Peyer's patch (tissue), 4 donors: ENCODE results near the gene AKAP13. TPM values are rescaled to one million over a fixed set of nuclear protein-coding genes. Genes with fewer than 3 reads are reported as not detected.

Experiments
- DNase-seq, 3 donors: peaks; one replicate each; pipeline ENCODE4 v3.0.0-alpha.2; 2017 to 2019
- H3K27ac ChIP-seq, 4 donors: fragments of 200-600 bp; sonication (generic); one replicate each; pipeline ENCODE4 v1.5.1; 2016 to 2019
- H3K27me3 ChIP-seq, 2 donors: fragments of 200-600 bp; sonication (generic); one replicate each; pipeline ENCODE4 v1.5.1; 2019
- H3K36me3 ChIP-seq, 3 donors: fragments of 200-600 bp; sonication (generic); one replicate each; pipeline ENCODE4 v1.5.1; 2016 to 2019
- H3K4me1 ChIP-seq, 4 donors: fragments of 200-600 bp; sonication (generic); one replicate each; pipeline ENCODE4 v1.5.1; 2016 to 2019
- H3K4me3 ChIP-seq, 4 donors: fragments of 200-600 bp; sonication (generic); 1 replicate in 3 of 4; 2 replicates in 1 of 4; pipeline ENCODE4 v1.5.1; 2016 to 2019; ENCODE audit warnings: mild to moderate bottlenecking in 1 of 4
- H3K9me3 ChIP-seq, 4 donors: fragments of 200-600 bp; sonication (generic); one replicate each; pipeline ENCODE4 v1.5.1; 2016 to 2019; ENCODE audit warnings: mild to moderate bottlenecking in 1 of 4
- CTCF ChIP-seq, 6 experiments: fragments of 450-650 bp in 4 of 6; fragments of 200-600 bp in 2 of 6; sonication (generic) in 1 of 6; IDR thresholded peaks; one replicate each; pipeline ENCODE4 v1.5.1; 2017 to 2019; ENCODE audit warnings: antibody characterized with exemption in 6 of 6, mild to moderate bottlenecking in 3 of 6, moderate library complexity in 1 of 6
- POLR2A ChIP-seq, 2 donors: fragments of 450-650 bp; IDR thresholded peaks; one replicate each; pipeline ENCODE4 v1.5.1; 2017; ENCODE audit warnings: antibody characterized with exemption in 2 of 2, mild to moderate bottlenecking in 2 of 2, moderate library complexity in 2 of 2
- total RNA-seq, 4 donors: library from RNA; depleted of rRNA; stranded (reverse); fragments of >200 nt; gene quantifications; one replicate each; pipeline ENCODE4 v1.1.0, GENCODE V29; 2016

Gene AKAP13
- total RNA-seq, 4 donors from 2014 or later = 166 to 742 (median 242) TPM

- no peak overlapping the region for H3K27ac ChIP-seq
- no peaks in the 10 kb centered on the region for H3K27me3 ChIP-seq
- no peak for DNase-seq
- H3K4me1 ChIP-seq = peaks cover 0 to 14% (median 0%) of the 10 kb centered on the region in 4 donors
- no peaks in the 10 kb centered on the region for H3K9me3 ChIP-seq
- no peak for TF ChIP-seq CTCF (IDR thresholded peaks at IDR 0.05)
- no peak for TF ChIP-seq POLR2A (IDR thresholded peaks at IDR 0.05)
- no peaks in the 10 kb centered on the region for H3K36me3 ChIP-seq
- no peak overlapping the region for H3K4me3 ChIP-seq
Observed at GRCh38 chr15:85377986-85378385, 2.4 kb upstream of the AKAP13 start.

- Histone ChIP-seq H3K9me3 (no peaks in the 10 kb centered on the region), H3K27me3 (no peaks in the 10 kb centered on the region), H3K36me3 (no peaks in the 10 kb centered on the region), H3K4me3 (peak overlapping the region; percentile 74 to 92 (median 82)), H3K27ac (peak overlapping the region; percentile 90 to 94 (median 92)), H3K4me1 (peaks cover 0 to 14% (median 0%) of the 10 kb centered on the region in 4 donors)
- TF ChIP-seq CTCF (IDR thresholded peaks at IDR 0.05) = no peak
- peak; percentile 52 to 68 (median 63) for DNase-seq
Observed at GRCh38 chr15:85379403-85380131, 836 bp upstream of the AKAP13 start.

- no peaks in the 10 kb centered on the region for H3K9me3 ChIP-seq
- peak overlapping the region; percentile 90 to 94 (median 92) for H3K27ac ChIP-seq
- no peaks in the 10 kb centered on the region for H3K27me3 ChIP-seq
- H3K4me3 ChIP-seq = peak overlapping the region; percentile 74 to 92 (median 82)
- DNase-seq = peak; percentile 51 to 79 (median 75)
- no peaks in the 10 kb centered on the region for H3K36me3 ChIP-seq
- TF ChIP-seq POLR2A (IDR thresholded peaks at IDR 0.05) (peak in 1 of 2 donors; percentile 14), CTCF (IDR thresholded peaks at IDR 0.05) (no peak)
- H3K4me1 ChIP-seq = peaks cover 0 to 14% (median 0%) of the 10 kb centered on the region in 4 donors
Observed at GRCh38 chr15:85380812-85381642, 624 bp downstream of the AKAP13 start.

- H3K4me1 ChIP-seq = peaks cover 0 to 14% (median 0%) of the 10 kb centered on the region in 4 donors
- H3K27me3 ChIP-seq = no peaks in the 10 kb centered on the region
- no peaks in the 10 kb centered on the region for H3K36me3 ChIP-seq
- peak overlapping the region in 2 of 4 donors; percentile 19 to 94 for H3K27ac ChIP-seq
- TF ChIP-seq CTCF (IDR thresholded peaks at IDR 0.05) = no peak
- TF ChIP-seq POLR2A (IDR thresholded peaks at IDR 0.05) = no peak
- H3K9me3 ChIP-seq = no peaks in the 10 kb centered on the region
- no peak for DNase-seq
- H3K4me3 ChIP-seq = peak overlapping the region; percentile 74 to 92 (median 82)
Observed at GRCh38 chr15:85381850-85382751, 1.7 kb downstream of the AKAP13 start.

- Histone ChIP-seq H3K4me3 (no peak overlapping the region), H3K36me3 (no peaks in the 10 kb centered on the region), H3K9me3 (no peaks in the 10 kb centered on the region), H3K27me3 (no peaks in the 10 kb centered on the region), H3K27ac (no peak overlapping the region), H3K4me1 (peaks cover 0 to 14% (median 0%) of the 10 kb centered on the region in 4 donors)
- no peak for DNase-seq
- TF ChIP-seq CTCF (IDR thresholded peaks at IDR 0.05) (no peak), POLR2A (IDR thresholded peaks at IDR 0.05) (no peak)
Observed at GRCh38 chr15:85382942-85383341, 2.5 kb downstream of the AKAP13 start.
